GM12874 (cell line): ENCODE results near the gene STX1A.

Source experiments
- CTCF ChIP-seq: IDR thresholded peaks from 2 replicates; pipeline ENCODE4 v1.5.1; 2011; ENCODE audit warnings: low read depth, mild to moderate bottlenecking, control low read depth, low read length, moderate library complexity; ENCODE audit not compliant: insufficient read depth

The STX1A gene

GRCh38 chr7:73659983-73660382, 59.5 kb downstream of the STX1A start:
- TF ChIP-seq CTCF: no peak

GRCh38 chr7:73652541-73652949, 66.9 kb downstream of the STX1A start:
- TF ChIP-seq CTCF: no peak

GRCh38 chr7:73650524-73650923, 68.9 kb downstream of the STX1A start:
- no peak for TF ChIP-seq CTCF

GRCh38 chr7:73649576-73649975, 69.9 kb downstream of the STX1A start:
- TF ChIP-seq CTCF: no peak
